Renal cortex interstitium (tissue), 11 donors: Measurements from ENCODE around the gene CALML6. TPM values are rescaled to one million over a fixed set of nuclear protein-coding genes. Genes with fewer than 3 reads are reported as not detected.

ENCODE experiments used
- DNase-seq, 11 donors: peaks; one replicate each; pipeline ENCODE4 v3.0.0-alpha.2; 2013; ENCODE audit warnings: low read depth in 9 of 11, low spot score in 4 of 11; ENCODE audit errors: extremely low read depth in 1 of 11
- polyA plus RNA-seq, 3 donors: library from polyadenylated mRNA; unstranded; fragments of 120-200 nt; gene quantifications; one replicate each; pipeline ENCODE4 v1.2.1, GENCODE V29; 2013; ENCODE audit not compliant: insufficient read length in 3 of 3

The CALML6 gene
- polyA plus RNA-seq, 3 donors = 0.36 to 0.73 (median 0.72) TPM

DNA sequence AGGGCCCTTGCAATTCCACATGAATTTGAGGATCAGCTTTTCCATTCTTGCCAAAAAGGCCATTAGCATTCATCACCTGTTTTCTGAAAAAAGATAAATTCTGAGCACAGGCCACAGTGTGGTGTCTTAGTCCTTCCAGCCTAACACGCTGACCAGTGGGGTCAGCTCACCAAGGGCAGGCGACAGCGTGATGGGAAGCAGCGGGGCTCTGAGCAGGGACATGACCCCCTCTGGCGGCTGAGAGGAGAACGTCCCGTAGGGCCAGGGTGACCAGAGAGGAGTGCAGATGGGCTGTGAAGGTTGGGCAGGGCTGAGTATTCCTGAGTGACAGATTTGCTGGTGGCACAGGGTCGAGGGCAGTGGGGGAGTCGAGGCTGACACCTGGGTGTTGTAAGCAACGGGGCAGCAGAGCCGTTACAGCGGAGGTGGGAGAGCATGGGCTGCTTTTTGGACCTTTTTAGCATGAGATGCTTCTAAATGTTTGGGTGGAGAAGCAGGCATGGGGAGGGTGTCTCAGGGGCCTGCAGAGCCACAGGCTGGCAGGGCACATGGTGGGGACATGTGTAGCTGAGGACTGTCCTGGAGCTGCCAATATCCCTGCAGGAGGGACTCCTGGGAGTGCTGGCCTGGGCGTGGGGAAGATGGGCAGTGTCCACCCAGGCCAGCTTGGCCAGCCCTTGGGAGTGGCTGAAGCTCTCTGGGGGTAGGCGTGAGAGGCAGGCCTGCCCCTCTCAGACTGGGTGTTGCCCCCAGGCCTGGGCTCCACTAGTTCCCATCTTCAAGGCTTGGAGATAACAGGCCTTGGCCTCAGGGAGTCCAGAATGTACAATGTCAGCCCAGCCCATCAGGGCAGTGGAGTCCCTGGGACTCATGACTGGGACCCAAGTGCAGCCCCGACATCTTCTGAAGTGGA is 8.6 kb upstream of the CALML6 start:
- peak in 9 of 11 donors; percentile 66 to 83 (median 74) for DNase-seq

DNA sequence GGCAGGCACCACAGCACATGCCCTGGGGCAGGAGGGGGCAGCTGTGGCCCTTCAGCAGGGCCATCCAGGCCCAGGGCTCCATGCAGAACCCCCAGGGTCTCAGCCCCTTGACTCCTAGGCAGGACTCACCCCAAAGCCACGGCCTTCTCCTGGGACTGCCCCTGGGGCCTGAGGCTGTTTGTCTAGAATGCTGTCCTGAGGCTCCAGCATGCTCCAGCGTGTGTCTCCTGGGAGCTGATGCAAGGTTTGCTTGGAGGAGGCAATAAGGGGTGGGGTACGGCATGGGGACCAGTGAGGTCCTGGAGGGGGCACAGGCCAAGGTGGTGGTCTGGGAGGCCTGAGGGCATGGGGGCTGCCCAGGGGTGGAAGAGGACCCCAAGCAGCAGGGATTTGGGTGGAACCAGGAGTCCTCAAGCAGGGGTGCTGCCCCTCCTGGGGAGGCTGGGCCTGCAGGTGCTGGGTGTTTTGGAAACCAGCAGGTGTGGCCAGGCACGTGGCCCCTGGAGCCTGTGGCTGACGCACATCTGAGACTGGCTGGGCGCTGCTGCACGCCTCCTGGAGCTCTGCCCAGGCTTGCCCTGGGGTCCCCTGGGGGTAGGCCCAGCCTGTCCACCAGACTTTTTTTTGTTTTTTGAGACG is 7.8 kb upstream of the CALML6 start:
- DNase-seq = no peak

DNA sequence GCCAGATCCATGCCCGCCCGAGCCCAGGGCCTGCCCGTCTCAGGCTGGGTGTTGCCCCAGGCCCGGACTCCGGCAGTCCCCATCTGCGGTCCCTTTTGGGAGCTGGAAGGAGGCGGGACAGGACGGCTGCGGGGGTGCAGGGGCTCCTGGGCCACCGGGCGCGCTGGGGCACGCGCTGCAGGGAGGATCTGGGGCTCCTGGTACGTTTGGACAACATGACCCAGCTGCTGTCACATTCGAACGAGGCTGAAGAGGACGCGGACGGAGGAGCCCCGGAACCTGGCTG is 6.6 kb upstream of the CALML6 start:
- DNase-seq = no peak

DNA sequence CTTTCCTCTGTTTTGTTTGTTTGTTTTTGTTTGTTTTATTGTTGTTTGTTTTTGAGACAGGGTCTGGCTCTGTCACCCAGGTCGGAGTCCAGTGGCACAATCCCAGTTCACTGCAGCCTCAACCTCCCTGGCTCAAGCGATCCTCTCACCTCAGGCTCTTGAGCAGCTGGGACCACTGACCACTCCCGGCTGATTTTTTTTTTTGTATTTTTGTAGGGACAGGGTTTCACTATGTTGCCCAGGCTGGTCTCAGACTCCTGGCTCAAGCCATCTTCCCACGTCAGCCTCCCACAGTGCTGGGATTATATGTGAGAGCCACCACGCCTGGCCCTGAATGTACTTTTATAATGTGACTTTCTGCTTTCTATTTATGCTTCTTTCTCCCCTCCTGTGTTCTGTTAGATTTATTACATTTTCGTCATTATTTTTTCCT is 5.0 kb upstream of the CALML6 start:
- no peak for DNase-seq

DNA sequence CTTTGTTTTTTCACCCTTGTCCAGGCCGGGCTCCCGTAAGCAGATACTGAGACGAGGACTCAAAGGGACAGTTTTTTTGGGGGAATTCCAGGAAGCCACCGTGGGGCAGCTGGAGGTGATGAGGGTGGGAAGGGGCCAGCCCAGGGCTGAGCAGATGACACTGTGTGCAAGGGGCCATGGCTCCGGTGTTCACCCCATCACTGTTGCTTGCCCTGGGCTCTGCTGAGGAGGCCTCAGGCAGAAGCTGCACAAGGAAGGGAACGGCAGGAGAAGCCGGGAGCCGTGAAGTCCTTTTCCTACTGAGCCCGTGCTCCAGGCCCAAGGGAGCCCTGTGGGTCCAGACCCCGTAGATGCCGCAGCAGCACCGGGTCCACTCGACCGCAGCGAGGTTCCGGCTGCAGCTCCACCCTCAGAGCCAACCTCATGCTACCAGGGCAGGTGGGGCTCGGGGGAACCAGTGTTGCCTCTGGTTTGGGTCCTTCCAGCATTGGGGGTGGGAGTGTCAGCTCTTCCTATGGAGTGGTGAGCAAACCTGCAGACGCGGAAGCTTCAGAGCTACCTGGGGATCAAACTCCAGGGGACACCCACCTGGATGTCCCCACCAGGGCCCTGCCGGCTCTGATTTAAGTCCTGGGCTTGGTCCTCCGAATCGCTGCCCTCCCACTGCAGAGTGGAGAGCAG is 4.3 kb upstream of the CALML6 start:
- DNase-seq = no peak

DNA sequence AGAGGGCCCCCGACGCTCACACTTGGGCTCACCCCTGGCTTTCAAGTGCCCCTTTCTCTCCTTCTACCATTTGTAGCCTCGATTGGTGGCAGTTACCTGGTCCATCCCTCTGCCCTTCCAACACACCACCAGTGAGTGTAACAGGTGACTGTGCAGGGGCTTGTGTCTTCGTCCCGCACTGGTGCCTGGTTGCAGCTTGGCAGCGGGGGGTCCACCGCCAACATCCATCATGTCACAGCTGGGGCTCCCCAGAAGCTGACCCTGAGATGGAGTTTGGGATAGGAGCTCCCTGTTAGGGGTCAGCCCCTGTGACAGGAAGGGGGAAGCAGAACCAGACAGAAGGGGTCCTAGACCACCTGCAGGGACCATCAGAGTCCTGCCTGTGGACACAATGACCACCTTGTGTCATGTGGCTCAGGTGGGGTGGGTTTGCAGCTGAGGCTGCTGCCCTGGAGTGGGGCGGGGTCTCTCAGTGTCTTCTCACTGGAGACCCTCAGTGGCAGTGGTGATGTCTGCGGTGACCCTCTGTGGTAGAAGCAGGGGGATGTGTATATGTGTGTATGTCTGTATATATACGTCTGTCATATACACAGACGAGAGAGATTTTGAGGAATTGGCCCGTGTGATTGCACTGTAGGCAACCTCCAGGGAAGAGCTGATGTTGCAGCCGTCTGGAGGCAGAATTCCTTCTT is 3.6 kb upstream of the CALML6 start:
- DNase-seq = no peak

DNA sequence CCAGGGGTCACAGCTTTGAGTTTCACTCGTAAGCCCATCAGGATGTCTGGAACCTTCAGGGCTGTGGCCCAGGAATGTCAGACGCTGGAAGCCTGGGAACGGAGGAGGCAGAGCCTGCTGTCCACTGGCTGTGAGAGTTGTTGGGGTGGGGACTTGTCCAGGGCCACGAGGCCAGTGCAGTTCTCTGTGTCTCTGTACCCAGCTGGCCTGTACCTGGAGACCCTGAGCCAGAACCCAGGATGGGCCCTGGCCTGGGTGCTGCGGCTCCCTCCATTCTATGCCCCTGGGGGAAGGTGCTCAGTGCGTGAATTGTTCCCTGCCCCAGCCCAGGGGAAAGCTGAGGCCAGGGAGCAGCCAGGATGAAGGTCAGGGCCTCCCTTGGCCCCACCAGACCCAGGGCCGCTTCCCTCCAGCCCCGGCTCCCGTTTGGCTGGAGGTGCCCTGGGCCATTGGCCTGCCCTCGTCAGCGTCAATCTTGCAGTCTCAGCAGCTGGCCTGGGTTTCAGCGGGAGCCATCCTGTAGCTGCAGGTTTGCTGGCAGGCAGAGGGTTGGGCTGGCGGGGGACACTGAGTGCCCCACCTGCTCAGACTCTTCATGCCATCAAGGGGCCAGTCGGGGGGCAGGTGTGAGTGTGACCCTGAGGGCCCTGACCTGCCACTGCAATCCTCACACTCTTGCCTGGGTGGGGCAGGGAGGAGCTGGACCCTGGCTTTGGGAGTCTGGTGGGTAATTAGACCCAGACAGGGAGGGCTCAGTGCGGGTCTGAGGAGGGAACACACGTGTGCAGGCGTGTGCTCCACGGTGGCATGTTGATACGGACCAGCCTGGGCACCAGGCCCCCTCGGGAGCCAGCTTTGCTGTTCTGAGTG is 724 bp upstream of the CALML6 start:
- DNase-seq = no peak

DNA sequence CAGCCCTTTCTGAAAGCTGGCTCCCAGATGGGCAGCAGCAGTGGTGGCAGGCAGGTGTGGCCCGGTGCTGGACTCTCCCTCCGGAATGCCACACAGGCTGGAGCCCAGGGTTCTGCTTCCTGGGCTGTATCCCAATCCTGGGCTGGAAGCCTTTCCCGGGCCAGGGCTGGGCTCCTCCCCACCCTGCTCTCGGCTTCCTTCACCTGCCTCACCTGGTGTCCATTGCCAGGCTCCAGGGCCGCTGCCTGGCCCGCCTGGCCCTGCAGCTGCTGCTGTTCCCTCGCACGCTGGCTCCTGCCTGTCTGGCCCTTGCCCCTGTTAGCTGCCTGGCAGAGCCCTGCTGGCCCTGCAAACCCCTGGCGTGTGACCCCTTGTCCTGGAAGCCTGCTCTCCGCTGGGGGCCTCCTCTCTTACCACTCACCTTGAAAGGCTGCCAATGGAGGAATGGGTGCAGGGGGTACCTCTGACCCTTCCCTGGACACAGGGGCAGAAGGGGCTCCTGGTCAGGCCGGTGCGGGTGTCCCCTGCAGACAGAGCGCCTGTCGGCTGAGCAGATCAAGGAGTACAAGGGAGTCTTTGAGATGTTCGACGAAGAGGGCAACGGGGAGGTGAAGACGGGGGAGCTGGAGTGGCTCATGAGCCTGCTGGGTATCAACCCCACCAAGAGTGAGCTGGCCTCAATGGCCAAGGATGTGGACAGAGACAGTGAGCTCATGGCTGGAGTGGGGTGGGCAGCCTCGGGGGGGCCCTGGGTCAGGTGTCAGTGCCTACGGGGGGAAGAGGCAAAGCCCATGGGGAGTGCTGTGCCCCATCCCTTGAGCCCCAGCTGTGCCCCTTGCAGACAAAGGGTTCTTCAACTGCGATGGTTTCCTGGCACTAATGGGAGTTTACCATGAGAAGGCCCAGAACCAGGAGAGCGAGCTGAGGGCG is 1.1 kb downstream of the CALML6 start:
- no peak for DNase-seq

DNA sequence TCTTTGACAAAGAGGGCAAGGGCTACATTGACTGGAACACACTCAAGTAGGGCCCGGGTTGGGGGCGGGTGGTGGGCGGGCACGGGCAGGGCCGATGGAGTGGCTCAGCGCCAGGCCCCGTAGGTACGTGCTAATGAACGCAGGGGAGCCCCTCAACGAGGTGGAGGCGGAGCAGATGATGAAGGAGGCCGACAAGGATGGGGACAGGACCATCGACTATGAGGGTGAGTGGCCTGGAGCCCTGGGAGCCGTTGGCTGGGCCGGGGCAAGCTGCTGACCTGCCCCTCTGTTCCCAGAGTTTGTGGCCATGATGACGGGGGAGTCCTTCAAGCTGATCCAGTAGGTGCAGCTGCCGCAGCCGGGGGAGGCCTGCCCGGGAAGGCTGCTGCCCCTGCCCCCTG is 1.8 kb downstream of the CALML6 start:
- DNase-seq = no peak

DNA sequence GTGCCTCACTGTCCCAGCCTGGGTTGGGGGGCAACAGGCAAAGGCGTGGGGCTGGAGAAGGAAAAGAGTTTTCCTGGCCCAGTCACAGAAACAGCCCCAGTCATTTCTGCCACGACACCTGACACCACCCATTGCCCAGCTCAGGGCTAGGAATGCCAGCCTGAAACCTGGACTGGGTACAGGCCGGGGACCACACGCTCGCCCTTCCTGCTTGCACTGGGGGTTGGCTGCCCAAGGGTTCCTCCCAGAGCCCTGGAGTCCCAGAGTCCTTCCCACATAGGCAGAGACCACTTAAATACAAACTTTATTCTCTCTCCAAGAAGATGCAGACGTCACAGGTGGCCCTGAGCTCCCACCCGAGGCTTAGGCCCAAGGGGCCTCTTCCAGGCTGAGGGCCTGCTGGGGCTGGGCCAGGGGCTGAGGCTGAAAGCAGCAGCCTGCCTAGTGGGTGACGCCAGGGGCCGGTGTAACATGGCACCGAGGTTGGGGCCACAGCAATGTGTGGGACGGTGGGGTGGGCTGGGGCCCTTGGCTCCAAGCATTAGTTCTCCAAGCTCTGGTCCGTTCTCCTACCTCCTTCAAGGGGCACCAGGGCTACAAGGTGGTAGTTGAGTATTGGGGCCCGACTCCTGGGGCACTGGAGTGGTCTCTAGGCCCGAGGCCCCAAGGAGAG is 2.4 kb downstream of the CALML6 start:
- no peak for DNase-seq

DNA sequence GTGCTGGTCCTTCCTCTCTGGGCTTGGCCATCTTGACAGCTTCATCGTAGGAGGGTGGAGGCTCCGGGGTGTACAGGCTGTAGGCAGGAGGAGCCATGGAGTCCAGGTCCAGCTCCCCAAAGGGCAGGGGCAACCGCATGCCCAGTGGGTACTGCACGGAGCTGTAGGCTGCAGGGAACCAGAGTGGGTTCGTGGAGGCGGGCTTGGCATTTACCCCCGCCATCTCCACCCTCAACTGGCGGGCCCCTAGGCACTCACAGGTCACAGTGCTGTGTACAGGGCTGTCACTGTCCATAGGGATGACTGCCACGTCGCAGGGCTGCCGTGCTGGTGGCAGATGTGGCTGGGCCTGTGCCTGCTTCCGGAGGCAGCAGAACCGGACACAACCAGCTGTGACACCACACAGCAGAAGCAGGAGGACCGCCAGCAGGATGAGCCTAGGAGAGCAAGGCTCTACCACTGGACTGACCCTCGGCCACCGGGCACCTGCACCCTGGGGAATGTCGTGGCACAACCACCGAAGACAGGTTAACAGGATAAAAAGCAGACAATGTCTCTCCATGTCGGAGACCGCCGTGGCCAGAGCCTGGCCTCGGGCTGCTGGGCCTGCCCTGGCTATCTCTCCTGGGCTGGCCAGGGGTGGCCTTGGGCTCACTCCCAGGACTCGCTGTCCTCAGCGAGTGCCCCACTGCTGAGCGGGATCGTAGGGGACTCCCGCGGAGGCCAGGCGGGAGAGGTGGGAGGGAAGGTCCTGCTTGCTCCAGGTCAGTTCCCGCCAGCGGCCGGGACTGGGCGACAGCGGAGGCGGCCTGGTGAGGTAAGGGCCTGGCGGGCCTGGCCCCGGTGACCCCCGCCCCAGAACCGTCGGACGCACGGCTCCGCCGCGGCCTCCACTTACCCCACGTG is 3.2 kb downstream of the CALML6 start:
- DNase-seq = no peak

DNA sequence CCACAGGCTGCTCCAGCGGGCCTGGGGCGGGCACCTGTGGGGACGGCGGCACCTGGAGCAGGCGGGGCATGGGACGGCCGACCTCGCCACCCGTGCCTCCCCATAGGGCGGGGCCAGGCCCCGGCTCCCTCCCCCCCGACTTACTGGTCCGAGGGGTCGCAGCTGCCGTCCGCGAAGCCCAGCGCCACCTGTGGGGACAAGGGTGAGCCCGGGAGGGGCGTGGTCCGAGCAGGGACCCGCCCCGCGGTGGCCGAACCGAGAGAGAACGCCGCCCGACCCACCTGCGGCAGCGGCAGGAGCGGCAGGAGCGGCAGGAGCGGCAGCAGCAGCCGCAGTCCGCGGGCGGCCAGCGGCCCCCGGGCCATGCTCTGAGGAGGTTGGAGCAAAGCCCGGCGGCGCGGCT is 3.8 kb downstream of the CALML6 start, which contains the start of gene TMEM52:
TSS of gene TMEM52 (minus strand) at position 379 of the 403 bp plus-strand sequence. CDS start at position 365, 14 bp downstream.
- peak in 1 of 11 donors; percentile 50 for DNase-seq

DNA sequence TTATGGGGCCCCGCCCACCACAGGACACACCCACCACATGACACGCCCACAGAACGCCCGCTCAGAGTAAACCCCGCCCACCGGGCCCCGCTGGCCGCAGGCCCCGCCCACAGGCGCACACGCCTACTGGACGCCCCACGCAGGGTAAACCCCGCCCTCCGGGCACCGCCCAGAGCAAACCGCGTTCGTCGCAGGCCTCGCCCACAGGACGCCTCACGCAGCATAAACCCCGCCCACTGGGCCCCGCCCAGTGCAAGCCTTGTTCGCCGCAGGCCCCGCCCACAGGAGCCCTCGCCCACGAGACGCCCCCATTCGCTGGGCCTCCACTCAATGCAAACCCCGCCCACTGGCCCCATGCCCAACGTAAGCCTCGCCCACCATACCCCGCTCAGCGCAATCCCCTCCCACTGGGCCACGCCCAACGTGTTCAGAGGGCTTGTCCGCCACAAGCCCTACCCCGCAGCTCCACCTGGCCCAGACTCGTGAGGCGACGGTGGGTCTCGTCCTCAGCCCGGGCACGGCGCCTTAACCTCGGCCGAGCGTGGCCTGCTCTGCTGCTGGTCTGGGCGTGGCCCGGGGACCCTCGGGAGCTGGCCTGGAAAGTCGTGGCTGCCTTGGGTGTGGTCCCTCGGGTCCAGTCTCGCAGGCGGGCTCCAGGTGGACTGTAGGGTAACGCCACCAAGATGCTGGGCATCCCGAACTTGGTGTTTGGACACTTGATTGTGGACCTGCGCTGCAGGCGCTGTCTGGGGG is 4.4 kb downstream of the CALML6 start:
- peak; percentile 88 to 96 (median 95) for DNase-seq

DNA sequence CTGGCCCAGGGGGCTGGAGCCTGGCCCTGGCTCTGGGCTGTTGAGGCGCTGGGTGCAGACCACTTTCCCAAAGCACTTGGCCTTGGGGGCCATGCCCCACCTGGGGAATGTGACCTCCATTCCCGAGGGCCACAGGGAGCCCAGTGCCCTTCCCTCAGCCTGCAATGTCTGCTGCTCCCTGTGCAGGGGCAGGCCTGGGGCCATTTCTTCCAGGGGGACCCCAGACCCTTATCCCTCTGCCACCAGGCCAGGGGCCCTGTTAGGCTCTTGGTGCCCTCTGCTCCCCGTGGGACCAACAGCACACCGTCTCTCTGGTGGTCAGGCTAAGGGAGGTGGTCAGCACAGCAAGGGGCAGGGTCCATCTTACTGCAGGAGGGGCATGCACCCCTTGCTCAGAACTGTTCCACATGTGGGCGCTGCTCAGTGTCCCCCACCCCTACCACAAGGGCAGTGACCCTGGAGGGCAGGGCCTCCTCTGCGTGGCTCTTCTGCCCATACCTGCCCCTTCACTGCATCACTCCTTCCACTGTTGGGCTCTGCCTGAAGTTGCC is 5.1 kb downstream of the CALML6 start:
- no peak for DNase-seq
